Adrenal gland (tissue), 5 donors: ENCODE data around the gene WLS.

ENCODE experiments used
- CTCF ChIP-seq, 6 experiments: fragments of 450-650 bp in 4 of 6; fragments of 200-600 bp in 2 of 6; sonication (generic) in 1 of 6; IDR thresholded peaks; 1 replicate in 5 of 6; 2 replicates in 1 of 6; pipeline versions ENCODE4 v1.5.1 to v1.8.0; 2016 to 2021; ENCODE audit warnings: antibody characterized with exemption in 6 of 6, mild to moderate bottlenecking in 2 of 6, moderate library complexity in 1 of 6
- POLR2A ChIP-seq, 2 donors: fragments of 450-650 bp; IDR thresholded peaks; one replicate each; pipeline ENCODE4 v1.6.1; 2017; ENCODE audit warnings: antibody characterized with exemption in 2 of 2, mild to moderate bottlenecking in 2 of 2, moderate library complexity in 1 of 2
- donor health status: DM: no; HTN: no; CAD: no.

DNA sequence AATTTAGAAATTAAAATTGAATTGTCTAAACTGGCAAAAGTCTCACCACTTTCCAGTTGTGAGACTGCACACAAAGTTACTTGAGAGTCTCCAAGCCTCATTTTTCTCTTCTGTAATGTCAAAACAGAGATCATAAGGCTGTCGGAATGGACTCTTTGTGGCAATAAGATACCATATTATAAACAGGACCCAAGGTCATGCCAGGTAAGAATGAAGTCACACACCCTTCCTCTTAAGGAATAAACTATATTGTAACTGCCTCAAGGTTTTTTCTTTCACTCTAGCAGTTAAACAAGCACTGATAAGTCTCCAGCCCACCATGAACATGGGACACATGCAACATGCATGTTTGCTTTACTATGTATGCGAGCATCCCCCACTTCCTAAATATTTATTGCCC, 131.8 kb downstream of the WLS start:
- TF ChIP-seq POLR2A (IDR thresholded peaks at IDR 0.05) (no peak), CTCF (IDR thresholded peaks at IDR 0.05) (no peak)
